ENCODE measurements around the gene UCN.
"Not testable (repeated sequence)": the region's sequence is repeated elsewhere in the genome, so short reads cannot be mapped to it uniquely, and the experiment has no call there.

The UCN gene, protein sequence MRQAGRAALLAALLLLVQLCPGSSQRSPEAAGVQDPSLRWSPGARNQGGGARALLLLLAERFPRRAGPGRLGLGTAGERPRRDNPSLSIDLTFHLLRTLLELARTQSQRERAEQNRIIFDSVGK

DNA sequence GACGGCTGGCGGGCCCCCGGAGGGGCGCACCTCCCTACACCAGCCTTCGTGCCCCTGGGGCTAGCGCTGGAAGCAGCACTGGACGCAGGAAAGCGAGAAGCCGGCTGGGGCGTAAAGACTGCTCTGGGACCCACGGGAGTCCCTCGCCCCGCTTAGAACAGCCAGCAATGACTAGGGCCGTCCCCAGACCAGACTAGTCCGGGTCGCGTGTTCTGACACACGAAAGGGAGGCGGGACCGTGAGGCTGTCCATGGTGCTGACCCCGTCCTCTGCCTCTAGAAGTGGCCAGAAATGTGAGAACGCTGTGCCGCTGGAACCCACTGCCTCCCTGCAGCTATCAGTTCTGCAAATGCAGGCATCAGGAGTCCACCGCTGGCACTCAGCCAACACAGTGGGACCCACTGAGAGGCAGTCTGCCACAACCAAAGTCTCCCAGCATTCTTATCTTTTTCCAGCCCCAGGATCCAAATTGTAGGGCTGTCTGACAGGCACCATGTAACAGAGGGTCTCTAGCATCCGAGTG, at the start of gene UCN:
Gene UCN (minus strand): TSS at position 87 of the 523 bp plus-strand sequence. CDS start 550 bp downstream, outside the sequence.
- DNase-seq, result no peak

DNA sequence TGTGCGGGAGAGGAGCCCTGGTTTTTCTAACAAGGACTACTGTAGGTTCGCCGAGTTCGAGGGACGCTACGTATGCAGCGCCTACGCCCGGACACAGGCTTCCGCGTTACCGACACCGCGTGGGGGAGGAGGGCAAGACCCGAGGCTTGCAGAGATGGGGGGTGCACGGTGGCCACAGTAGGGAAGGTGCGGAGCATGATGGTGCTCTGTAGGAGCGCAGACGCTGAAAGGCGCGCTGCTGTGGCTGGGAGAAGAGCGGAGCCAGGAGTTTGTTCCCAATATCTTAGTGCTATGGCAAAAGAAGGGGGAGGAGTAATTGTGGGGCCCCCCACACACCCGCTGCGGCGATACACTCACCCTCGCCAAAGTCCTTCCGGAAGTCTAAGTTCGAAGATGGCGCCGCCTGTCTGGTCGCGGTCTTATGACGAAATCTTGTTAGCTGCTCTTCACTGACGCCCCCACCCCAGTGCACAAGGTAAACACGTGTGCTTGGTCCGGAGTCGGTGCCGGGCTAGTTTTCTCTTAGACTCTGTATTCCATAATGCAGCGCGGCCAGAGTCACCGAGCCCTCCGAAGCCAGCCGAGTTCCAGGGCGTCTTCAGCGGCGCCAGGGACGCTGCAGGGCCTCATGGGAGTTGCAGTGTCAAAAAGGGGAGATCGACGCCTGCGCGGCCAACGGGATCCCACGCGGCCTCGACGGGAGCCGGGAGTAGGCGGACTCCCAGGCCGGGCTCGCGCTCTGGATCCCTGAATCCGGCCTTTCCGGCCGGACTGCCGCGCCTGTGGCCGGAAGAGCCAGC, 48.3 kb upstream of the UCN start, which contains the start of gene GTF3C2:
Gene GTF3C2 (minus strand): TSS at position 383 of the 800 bp plus-strand sequence. CDS start 13,210 bp downstream, outside the sequence.
- DNase-seq, result peak; percentile 98

DNA sequence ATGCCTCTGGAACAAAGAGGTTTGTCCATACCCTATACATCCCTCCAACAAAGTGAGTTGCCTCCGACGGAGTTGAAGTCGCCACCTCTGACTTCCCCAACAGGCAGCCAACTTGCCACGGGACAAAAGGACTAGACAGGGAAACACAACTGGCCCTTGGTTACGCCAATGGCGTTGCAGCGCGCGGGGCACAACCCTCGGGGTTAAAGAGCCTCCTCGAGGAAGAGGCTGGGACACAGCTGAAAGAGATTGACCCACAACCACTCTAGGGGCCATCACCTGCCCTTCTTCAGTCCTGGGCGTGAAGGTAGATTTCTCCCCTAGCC, 47.8 kb upstream of the UCN start:
- DNase-seq, result no peak

DNA sequence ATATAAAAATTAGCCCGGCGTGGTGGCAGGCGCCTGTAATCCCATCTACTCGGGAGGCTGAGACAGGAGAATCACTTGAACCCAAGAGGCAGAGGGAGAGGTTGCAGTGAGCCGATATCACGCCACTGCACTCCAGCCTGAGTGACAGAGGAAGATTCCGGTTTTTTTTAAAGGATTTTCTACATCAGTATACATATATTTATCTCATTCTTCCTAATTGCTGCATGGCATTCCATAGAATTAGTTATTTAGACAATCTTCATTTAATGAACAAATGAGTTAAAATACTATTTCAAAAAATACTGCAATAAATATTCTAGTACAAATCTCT, 46.3 kb upstream of the UCN start:
- no peak for DNase-seq

DNA sequence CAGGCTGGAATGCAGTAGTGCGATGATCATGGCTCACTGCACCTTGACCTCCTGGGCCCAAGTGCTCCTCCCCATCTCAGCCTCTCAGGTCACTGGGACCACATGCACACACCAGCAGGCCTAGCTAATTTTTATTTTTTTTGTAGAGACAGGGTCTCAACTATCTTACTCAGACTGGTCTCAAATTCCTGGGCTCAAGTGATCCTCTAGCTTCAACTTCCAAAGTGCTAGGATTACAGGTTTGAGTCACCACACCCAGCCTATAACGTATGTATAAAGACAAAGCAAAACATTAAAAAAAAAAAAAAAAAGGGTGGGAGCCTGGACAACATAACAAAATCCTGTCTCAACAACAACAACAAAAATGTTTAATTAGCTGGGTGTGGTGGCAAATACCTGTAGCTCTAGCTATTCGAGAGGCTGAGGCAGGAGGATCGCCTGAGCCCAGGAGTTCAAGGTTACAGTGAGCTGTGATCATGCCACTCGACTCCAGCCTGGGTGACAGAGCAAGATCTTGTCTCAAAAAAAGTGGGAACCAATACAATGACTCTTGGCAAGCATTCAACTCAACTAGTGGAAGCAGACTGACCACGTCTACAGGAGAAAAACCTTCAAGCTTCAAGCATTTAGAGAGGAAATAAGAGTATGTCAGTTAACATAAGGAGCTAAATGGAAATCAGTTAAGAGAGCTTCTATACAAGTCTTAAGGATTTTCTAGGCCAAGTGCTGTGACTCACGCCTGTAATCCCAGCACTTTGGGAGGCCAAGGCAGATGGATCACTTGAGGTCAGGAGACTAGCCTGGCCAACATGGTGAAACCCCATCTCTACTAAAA, 45.7 kb upstream of the UCN start:
- no peak for DNase-seq

DNA sequence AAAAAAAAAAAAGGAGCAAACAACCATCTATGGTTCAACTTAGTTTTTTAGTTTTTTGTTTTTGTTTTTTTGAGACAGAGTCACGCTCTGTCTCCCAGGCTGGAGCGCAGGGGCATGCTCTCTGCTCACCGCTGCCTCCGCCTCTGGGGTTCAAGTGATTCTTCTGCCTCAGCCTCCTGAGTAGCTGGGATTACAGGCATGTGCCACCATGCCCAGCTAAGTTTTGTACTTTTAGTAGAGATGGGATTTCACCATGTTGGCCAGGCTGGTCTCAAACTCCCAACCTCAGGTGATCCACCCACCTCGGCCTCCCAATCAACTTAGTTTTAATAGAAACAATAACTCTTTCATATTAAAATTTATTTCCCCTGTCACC, 45.1 kb upstream of the UCN start:
- DNase-seq, result not testable (repeated sequence)

DNA sequence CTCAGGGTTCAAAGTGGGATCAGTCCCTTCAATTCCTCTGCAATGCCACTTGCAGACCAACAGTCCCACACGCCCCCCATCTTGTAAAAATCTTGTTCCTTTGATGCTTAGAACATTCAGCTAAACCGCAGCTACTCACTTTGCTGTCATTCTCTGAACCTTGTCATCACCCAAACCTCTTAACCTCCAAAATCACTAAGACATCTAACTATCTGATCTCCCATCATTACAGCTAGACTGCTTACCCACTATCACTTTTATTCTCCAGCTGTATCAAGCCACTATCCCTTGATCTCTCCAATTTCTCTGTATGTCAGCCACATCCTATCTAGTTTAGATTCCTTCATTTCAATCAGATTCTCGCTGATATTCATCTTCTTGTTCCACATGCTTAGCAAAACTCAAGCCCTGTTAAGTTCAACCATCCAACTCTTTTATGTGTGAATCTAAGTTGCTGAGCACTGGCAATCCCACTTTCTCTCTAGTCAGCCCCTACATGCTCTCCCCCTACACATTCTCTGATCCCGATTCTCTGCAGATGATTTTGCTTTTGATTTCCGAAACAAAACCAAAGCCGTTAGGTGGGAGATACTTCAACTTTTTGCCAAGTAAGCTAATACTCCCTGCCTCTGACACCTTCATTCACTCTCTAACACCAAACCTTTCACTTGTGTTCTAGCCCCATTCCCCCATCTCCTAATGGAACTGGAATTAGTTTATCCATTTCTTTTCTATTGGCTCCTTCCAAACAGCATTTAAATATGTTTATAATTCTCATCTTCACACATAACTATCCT, 43.8 kb upstream of the UCN start:
- DNase-seq, result no peak

DNA sequence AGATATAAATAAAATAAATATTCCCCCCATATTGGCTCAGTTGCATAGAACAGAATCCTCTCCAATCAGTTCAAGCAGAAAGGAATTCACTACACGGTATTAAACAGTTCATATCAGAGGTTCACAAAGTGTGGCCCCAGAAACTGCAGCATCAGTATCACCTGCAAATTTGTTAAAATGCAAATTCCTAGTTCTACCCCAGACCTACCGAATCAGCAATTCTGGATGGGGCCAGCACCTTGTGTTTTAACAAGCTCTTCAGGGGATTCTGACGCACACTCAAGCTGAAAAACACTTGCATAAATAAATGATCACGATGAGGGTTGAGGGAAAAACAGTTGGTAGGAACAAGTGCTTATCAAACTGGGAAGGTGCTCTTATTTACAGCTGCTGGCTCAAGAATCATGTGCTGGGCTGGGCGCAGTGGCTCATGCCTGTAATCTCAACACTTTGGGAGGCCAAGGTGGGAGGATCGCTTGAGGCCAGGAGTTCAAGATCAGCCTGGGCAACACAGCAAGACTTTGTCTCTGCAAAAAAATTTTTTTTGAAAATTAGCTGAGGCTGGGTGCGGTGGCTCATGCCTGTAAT, 42.0 kb upstream of the UCN start:
- DNase-seq, result no peak

DNA sequence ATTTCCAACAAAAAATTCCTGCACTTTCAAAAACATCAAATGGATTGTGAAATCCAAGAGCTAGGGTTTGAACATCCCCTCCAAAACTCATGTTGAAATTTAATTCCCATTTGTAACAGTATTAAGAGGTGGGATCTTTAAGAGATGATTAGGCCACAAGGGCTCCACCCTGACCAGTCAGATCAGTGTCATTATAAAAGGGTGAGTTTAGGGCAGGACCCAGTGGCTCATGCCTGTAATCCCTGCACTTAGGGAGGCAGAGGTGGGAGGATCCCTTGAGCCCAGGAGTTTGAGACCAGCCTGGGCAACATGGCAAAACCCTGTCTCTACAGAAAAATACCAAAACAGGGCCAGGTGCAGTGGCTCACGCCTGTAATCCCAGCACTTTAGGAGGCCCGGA, 39.4 kb upstream of the UCN start:
- no peak for DNase-seq

DNA sequence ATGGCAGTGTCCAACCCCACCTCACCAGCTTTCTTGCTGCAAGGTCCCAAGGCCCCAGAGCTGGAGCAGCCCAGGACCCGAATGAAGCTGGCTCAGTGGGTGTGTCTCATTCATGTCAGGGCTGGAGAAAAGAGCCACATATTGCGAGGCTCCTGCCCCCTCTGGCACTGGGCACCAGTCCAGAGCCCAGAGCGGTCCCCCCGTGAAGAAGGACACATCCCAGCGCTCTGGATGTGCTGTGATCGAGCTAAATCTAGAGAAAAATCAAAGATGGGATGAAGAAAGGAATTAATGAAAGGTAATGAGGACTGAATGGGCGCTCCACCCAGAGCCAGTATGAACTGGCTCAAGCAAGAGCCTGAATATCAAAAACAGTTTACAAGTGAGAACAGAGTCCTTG, 27.9 kb upstream of the UCN start:
- no peak for DNase-seq

DNA sequence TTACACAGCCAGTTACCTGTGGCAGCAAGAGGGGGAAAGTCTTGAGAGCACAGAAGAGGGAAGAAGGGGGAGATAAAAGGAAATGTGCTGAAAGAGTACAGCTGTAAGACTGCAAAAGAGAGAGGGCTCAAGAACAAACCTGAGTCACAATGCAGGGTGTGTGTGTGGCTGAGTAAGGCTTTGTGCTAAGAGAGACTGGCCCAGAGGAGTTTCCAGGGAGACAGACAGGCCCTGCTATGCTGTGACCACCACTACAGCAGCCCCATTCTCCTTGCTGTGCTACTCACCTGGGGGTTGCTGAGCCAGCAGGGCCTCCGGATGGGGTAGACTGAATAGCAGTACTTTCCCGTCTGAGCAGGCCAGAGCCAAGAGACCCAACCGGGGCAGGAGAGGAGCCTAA, 27.1 kb upstream of the UCN start:
- DNase-seq, result no peak

DNA sequence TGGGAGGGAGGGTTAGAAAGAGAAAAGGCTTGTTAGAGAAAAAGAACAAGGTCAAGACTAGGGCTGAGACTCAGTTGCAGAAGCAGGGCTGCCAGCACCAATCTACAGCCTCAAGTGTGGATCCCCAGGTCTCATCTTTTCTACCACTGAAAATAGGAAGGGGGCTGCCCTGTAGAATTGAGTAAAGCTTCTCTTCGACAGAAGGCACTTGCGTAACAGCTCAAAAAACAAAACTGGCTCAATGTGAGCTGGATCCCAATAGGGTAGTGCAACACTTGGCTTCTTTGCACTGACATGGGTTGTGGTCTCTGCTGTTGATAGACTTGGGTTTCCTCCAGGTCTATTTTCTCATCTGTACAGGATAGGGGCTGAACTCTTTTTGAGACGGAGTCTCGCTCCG, 16.5 kb upstream of the UCN start:
- DNase-seq, result no peak

DNA sequence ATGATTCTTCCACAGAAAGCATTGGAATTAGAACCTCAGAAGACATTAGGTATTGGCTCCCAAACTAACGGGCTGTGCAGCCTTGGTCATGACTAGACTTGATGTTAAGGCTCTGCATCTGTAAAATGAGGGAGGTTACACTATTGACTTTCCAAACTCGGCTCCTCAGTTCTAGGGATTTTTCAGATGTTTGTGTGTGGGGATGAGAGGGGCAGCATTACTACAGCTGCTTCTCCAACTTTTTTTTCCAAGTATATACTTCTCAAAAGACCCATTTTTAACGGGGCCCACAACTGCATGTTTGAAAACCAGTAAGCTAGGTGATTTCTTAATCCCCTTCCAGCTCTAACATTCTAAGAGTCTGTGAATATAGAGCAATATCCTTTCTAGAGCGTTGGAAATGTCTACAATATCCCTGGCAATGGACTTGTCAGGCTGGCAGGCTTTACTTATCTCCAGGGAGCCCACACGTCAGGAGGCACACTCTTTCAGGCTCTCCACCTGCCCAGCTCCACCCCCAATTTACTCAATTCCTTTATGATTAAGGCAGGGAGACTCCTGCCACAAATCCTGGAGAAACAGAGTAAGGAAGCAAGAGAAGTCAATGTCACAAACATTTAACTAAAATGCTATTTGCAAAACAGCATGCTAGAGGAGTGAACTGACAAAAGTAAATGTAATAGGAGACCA, 15.5 kb upstream of the UCN start:
- no peak for DNase-seq

DNA sequence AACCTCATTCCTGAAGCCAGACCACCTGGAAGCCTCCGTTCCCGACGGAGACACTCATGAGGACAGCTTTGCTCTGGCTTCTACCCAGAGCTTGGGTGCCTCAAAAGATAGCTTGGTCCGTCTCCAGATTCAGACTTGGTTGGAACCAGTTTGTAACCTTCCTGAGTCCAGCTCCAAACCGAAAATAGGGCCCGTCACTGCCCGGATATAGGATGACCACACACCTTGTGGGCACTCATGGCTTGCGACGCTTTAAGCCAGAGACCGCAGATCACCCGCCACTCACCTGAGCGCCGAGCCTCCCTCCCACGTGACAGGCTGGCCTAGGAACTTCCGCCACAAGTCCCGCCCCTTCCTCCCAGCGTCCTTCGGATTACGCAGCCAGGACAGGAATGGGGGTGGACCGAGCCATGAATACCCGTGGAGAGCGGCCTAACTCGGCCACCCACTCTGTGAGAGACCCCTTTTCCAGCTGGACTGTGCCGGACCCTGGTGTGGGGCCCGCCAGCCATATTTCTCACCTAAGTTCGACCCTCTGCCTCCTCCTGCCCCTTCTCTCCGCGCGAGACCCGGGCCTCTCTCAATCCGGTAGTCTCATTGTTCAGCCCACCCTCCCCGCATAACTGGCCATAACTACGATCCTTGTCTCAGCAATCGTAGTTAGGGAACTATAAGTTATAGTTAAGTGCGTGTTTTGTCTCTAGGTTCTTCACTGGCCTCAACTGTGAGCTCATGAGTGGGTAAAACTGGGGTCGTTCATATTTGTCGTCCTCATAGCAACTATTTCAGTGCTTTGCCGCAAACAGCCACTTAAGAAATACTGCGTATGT, 14.7 kb upstream of the UCN start, which contains the start of gene MPV17:
Gene MPV17 (minus strand): TSS at position 332 of the 830 bp plus-strand sequence. CDS start 580 bp downstream, outside the sequence.
- DNase-seq, result peak; percentile 89

DNA sequence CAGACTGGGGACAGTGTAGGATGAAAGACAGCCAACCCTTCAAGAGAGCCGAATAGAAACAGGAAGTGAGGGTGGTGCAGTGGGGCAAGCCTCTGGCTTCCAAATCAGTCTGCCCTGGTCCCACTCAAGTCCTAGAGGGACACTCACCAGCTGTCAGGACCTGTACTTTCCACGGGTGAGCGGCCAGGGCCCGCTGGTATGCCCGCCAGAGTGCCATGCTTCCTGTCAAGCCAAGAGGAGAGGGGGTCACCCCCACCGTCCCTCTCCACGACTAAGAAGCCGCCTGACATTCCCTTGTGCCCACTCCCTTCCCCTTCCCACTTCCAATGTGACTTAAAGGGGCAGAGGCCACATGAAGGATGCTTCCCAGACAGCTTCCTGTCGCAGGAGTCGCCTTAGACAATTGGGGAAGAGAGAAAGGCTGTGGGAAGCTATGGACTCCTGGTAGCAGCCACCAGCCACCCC, 14.1 kb upstream of the UCN start:
- DNase-seq, result no peak

DNA sequence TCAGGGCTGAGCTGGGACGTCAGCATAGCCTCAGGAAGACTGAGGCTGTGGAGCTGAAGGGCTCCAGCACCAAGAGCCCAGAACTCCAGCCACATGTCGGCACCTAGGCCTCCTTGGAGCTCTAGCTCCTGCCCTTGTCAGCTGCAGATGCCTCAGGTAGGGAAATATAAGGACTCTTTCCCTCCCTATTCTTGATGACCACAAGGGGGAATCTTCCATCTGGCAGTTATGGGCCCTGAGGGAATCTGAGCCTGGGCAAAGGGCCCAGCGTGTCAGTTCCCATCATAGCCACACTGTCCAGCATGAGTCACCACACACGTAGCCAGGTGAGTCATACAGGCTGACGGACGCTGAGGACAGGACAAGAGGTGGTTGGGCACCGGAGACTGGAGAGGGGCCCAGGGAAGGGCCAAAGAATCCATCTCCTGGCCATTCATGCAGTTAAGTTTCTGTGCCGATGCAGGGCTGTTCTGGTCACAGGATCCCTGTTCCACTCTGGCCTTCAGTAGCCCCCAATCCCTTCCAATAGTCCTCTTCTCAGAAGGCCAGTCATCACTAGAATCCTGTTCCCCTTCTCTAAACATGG, 12.8 kb upstream of the UCN start:
- peak; percentile 18 for DNase-seq

DNA sequence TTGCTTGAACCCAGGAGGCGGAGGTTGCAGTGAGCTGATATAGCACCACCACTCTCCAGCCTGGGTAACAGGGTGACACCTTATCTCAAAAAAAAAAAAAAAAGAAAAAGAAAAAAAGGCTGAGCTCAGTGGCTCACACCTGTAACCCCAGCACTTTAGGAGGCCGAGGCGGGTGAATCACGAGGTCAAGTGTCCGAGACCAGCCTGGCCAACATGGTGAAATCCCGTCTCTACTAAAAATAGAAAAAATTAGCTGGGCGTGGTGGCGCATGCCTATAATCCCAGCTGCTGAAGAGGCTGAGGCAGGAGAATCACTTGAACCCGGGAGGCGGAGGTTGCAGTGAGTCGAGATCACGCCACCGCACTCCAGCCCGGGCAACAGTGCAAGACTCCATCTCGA, 11.6 kb upstream of the UCN start:
- DNase-seq, result not testable (repeated sequence)

DNA sequence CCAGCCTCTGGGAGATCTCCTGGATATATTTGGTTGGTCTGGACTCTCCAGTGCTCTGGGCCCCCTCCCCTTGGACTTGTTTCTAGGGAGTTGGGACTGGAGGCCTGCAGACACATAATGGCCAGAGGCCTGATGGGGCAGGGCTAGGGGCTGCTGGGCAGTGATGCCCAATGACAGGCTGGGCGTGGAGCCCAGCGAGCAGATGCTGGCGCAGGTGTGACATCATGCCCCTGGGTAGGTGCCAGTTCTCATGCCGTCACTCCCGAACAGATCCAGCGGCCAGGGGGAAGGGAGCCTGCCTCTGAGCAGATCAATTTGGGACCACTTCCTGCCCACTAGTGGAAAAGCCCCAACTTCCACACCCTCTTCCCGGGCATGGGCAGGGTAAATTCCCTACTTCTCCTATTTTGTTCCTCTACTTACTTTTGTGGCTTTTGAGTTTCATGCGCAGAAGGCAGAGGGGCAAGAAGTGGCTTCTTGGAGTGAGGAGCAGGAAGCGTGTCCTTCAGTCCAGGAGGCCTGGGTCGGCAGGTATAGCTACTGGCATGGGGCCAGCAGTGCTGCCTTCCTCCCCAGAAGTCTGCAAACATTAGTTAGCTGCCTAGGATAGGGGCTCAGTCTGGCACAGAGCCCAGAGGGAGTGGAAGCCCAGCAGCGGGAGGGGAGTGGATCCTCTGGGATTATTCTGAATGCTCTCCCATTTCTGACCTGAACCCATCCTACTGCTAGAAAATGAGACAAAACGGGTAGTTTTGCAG, 8.6 kb upstream of the UCN start:
- DNase-seq, result peak; percentile 89

DNA sequence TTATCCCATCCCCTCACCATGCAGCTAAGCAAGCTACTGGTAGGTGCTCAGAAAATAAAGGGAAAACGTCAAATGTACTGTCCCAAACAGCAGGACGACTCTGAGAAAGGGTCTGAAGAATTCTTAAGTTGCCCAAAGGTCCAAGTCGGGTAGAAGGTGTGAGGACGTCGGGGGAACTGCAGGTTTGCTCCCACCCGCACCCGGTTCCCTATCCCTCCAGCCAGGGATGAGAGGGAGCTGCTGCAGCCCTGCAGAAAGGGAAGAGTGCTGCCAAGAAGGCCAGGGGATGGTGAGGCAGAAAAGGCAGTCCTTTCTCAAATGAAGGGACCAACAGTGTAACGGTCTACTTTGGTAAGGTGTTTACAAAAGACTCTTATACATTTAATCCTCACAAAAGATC, 6.9 kb upstream of the UCN start:
- DNase-seq, result no peak

DNA sequence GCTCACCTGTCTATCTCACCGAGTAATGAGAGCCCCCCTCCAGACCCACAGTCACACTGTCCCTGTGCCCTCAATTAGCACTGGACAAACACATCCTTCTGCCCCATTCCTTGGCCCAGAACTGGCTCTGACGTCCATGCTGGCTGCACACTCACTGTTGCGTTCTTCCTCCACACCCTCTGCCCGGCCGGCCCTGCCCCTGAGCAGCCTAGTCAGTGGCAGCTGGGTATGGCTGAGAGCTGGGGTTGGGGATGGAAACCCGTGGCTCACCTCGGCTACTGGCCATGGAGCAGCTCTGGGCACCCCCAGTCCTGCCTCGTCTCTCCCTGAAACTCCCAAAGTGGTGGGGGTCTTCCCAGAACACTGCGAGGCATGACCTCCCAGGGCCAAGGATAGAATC, 6.5 kb upstream of the UCN start:
- no peak for DNase-seq

Measured in COR-L47 (cell line).